ENCODE results near the gene MCC. TPM values are rescaled to one million over a fixed set of nuclear protein-coding genes. Genes with fewer than 3 reads are reported as not detected.

MCC gene
- total RNA-seq, 1 experiment from 2014 or later = 7.6 TPM

- H4K8ac ChIP-seq (replicated peaks; ENCODE audit: insufficient read length, low read depth, low read length) = no peak overlapping the region
- no peak overlapping the region for H4K91ac ChIP-seq (ENCODE audit: insufficient read length, low read depth, low read length)
- H3K23me2 ChIP-seq (ENCODE audit: insufficient read length, low read depth, low read length, poor library complexity, severe bottlenecking) = no peaks in the 10 kb centered on the region
- H3K9ac ChIP-seq (ENCODE audit: extremely low read depth, insufficient read length, low read length) = no peak overlapping the region
- H4K20me1 ChIP-seq (ENCODE audit: control insufficient read depth, insufficient read depth, insufficient read length) = no peaks in the 10 kb centered on the region
- H3K27me3 Mint-ChIP-seq (ENCODE audit: low read depth) = no peaks in the 10 kb centered on the region; the same call in none of the 2 replicates
- H3K36me3 Mint-ChIP-seq (ENCODE audit: insufficient read depth in 1 of 3, low read depth in 3 of 3) = peaks cover 0 to 32% (median 25%) of the 10 kb centered on the region in 3 experiments; a peak in 5 of 7 replicates
- no peak overlapping the region for H2AFZ ChIP-seq (ENCODE audit: low read length)
- no peak overlapping the region for H2BK120ac ChIP-seq (ENCODE audit: low read depth, low read length, poor library complexity, severe bottlenecking)
- H3K9me3 Mint-ChIP-seq = peaks cover 4 to 8% of the 10 kb centered on the region in 2 experiments; a peak in 3 of 5 replicates
- no peak overlapping the region for H2BK20ac ChIP-seq (ENCODE audit: low read depth, low read length, poor library complexity, severe bottlenecking)
- no peak overlapping the region for H4K5ac ChIP-seq (ENCODE audit: insufficient read length, low read depth, low read length)
- H3K79me1 ChIP-seq (ENCODE audit: insufficient read depth, low read depth, low read length, poor library complexity, severe bottlenecking) = no peaks in the 10 kb centered on the region
- H2BK5ac ChIP-seq (ENCODE audit: insufficient read length, low read length) = no peak overlapping the region
- no peak overlapping the region for H3K18ac ChIP-seq (ENCODE audit: insufficient read length, low read depth, low read length)
- TF ChIP-seq CTCF (conservative IDR thresholded peaks at IDR 0.05) = no peak
- H3K27ac Mint-ChIP-seq = no peak overlapping the region
- H3T11ph ChIP-seq (ENCODE audit: low read length) = no peak overlapping the region
- H3K4me3 Mint-ChIP-seq = no peak overlapping the region
- H2AK5ac ChIP-seq (ENCODE audit: insufficient read length, low read length) = no peak overlapping the region
- H3K23ac ChIP-seq (ENCODE audit: insufficient read length, low read depth, low read length) = peak overlapping the region; percentile 3
- no peak overlapping the region for H3K27ac ChIP-seq (ENCODE audit: insufficient read length, low read depth, low read length)
- H3K27me3 ChIP-seq (ENCODE audit: insufficient read depth, low read length) = no peaks in the 10 kb centered on the region
- peaks cover 3% of the 10 kb centered on the region; the same call in 1 of the 2 replicates for H3K4me1 ChIP-seq (ENCODE audit: insufficient read depth, low read length)
- no peak overlapping the region for H3K56ac ChIP-seq (ENCODE audit: insufficient read length, low read depth, low read length)
- DNase-seq = no peak
- no peak overlapping the region for H2BK12ac ChIP-seq (ENCODE audit: insufficient read length, low read depth, low read length)
- H3K9me3 ChIP-seq (ENCODE audit: control insufficient read depth, low read depth, low read length) = no peaks in the 10 kb centered on the region
- 0 out of 2 replicates have a peak, but pooled peaks cover 1% of the 10 kb centered on the region for H3K79me2 ChIP-seq (ENCODE audit: insufficient read depth, low read length)
- H3K4me2 ChIP-seq (ENCODE audit: insufficient read depth, insufficient read length, low read length) = no peak overlapping the region
- no CpG with 5 or more reads among the region's 3 CpGs for WGBS (ENCODE audit: extremely low coverage, insufficient read length, low lambda C conversion rate)
- H3K4ac ChIP-seq (ENCODE audit: low read depth, low read length) = no peak overlapping the region
- no peak overlapping the region for H3K14ac ChIP-seq (ENCODE audit: insufficient read depth, low read length)
- no peak overlapping the region for H2BK15ac ChIP-seq (ENCODE audit: low read depth, low read length)
- H3K4me1 Mint-ChIP-seq = peaks cover 4 to 10% of the 10 kb centered on the region in 2 experiments; a peak in 2 of 4 replicates
These were observed 235.2 kb downstream of the MCC start for GRCh38 chr5:113253037-113253436.

All from H9 (cell line).